Right lobe of liver (tissue), 4 donors: ENCODE results near the gene TNFRSF6B.

Source experiments
- POLR2A ChIP-seq: fragments of 450-650 bp; IDR thresholded peaks from one replicate; pipeline ENCODE4 v1.6.1; 2017; ENCODE audit warnings: antibody characterized with exemption, mild to moderate bottlenecking
- TF ChIP-seq, protein P1 (sequence below), 4 donors: fragments of 200-600 bp in 3 of 4; fragments of 450-650 bp in 1 of 4; IDR thresholded peaks; one replicate each; pipeline versions ENCODE4 v1.5.1 to v1.8.0; 2016 to 2022; ENCODE audit warnings: antibody characterized with exemption in 4 of 4, mild to moderate bottlenecking in 2 of 4
- donor health status: DM: no; HTN: no; CAD: no.
- donor health status: DM: no; HTN: no; CAD: no.
- donor health status: DM: no; HTN: yes; CAD: no.

- TF ChIP-seq, protein P1, sequence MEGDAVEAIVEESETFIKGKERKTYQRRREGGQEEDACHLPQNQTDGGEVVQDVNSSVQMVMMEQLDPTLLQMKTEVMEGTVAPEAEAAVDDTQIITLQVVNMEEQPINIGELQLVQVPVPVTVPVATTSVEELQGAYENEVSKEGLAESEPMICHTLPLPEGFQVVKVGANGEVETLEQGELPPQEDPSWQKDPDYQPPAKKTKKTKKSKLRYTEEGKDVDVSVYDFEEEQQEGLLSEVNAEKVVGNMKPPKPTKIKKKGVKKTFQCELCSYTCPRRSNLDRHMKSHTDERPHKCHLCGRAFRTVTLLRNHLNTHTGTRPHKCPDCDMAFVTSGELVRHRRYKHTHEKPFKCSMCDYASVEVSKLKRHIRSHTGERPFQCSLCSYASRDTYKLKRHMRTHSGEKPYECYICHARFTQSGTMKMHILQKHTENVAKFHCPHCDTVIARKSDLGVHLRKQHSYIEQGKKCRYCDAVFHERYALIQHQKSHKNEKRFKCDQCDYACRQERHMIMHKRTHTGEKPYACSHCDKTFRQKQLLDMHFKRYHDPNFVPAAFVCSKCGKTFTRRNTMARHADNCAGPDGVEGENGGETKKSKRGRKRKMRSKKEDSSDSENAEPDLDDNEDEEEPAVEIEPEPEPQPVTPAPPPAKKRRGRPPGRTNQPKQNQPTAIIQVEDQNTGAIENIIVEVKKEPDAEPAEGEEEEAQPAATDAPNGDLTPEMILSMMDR (IDR thresholded peaks at IDR 0.05) = no peak
- TF ChIP-seq POLR2A = no peak
Measured at GRCh38 chr20:63738687-63739129, 42.3 kb downstream of the TNFRSF6B start.
